ENCODE results near the gene TBC1D32. TPM values are rescaled to one million over a fixed set of nuclear protein-coding genes. Genes with fewer than 3 reads are reported as not detected.

Gene TBC1D32
- total RNA-seq, 1 experiment from 2014 or later, result 9.0 TPM

DNA sequence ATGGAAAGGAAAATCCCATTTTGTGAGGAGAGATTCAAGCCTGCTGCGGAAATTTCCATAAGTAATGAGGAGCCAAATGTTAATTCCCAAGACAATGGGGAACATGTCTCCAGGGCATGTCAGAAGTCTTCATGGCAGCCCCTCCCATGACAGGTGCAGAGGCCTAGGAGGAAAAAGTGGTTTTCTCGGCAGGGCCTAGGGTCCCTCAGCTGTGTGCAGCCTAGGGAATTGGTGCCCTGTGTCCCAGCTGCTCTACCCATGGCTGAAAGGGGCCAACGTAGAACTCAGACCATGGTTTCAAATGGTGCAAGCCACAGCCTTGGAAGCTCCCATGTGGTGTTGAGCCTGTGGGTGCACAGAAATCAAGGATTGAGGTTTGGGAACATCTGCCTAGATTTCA, 269.9 kb downstream of the TBC1D32 start:
- H3K4me3 Mint-ChIP-seq, result no peak overlapping the region

More for the DNA sequence above, 269.9 kb downstream of the TBC1D32 start:
- no peak overlapping the region for H3K9ac ChIP-seq (ENCODE audit: extremely low read depth, insufficient read length, low read length)
- no peak overlapping the region for H2BK120ac ChIP-seq (ENCODE audit: low read depth, low read length, poor library complexity, severe bottlenecking)
- H3K23me2 ChIP-seq (ENCODE audit: insufficient read length, low read depth, low read length, poor library complexity, severe bottlenecking), result no peaks in the 10 kb centered on the region
- no peak overlapping the region for H4K5ac ChIP-seq (ENCODE audit: insufficient read length, low read depth, low read length)
- no peak overlapping the region for H4K91ac ChIP-seq (ENCODE audit: insufficient read length, low read depth, low read length)
- no peaks in the 10 kb centered on the region for H3K79me1 ChIP-seq (ENCODE audit: insufficient read depth, low read depth, low read length, poor library complexity, severe bottlenecking)
- no peaks in the 10 kb centered on the region for H3K27me3 ChIP-seq (ENCODE audit: insufficient read depth, low read length)
- H3K4me2 ChIP-seq (ENCODE audit: insufficient read depth, insufficient read length, low read length), result no peak overlapping the region
- H2BK5ac ChIP-seq (ENCODE audit: insufficient read length, low read length), result no peak overlapping the region
- peaks cover 23 to 43% (median 37%) of the 10 kb centered on the region in 3 experiments for H3K36me3 Mint-ChIP-seq (ENCODE audit: insufficient read depth in 1 of 3, low read depth in 3 of 3)
- H3K56ac ChIP-seq (ENCODE audit: insufficient read length, low read depth, low read length), result no peak overlapping the region
- H2BK15ac ChIP-seq (ENCODE audit: low read depth, low read length), result no peak overlapping the region
- H3K9me3 ChIP-seq (ENCODE audit: control insufficient read depth, low read depth, low read length), result peaks cover 6% of the 10 kb centered on the region
- TF ChIP-seq, protein P1, sequence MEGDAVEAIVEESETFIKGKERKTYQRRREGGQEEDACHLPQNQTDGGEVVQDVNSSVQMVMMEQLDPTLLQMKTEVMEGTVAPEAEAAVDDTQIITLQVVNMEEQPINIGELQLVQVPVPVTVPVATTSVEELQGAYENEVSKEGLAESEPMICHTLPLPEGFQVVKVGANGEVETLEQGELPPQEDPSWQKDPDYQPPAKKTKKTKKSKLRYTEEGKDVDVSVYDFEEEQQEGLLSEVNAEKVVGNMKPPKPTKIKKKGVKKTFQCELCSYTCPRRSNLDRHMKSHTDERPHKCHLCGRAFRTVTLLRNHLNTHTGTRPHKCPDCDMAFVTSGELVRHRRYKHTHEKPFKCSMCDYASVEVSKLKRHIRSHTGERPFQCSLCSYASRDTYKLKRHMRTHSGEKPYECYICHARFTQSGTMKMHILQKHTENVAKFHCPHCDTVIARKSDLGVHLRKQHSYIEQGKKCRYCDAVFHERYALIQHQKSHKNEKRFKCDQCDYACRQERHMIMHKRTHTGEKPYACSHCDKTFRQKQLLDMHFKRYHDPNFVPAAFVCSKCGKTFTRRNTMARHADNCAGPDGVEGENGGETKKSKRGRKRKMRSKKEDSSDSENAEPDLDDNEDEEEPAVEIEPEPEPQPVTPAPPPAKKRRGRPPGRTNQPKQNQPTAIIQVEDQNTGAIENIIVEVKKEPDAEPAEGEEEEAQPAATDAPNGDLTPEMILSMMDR (conservative IDR thresholded peaks at IDR 0.05), result no peak
- no peak overlapping the region for H3K27ac Mint-ChIP-seq
- H3K27me3 Mint-ChIP-seq (ENCODE audit: low read depth), result peaks cover 2% of the 10 kb centered on the region; the same call in 1 of the 2 replicates
- WGBS (ENCODE audit: extremely low coverage, insufficient read length, low lambda C conversion rate), result no CpG with 5 or more reads among the region's 3 CpGs
- H4K20me1 ChIP-seq (ENCODE audit: control insufficient read depth, insufficient read depth, insufficient read length), result no peaks in the 10 kb centered on the region
- no peak for DNase-seq
- H3K23ac ChIP-seq (ENCODE audit: insufficient read length, low read depth, low read length), result no peak overlapping the region
- no peak overlapping the region for H2AFZ ChIP-seq (ENCODE audit: low read length)
- no peaks in the 10 kb centered on the region for H3K79me2 ChIP-seq (ENCODE audit: insufficient read depth, low read length)
- no peak overlapping the region for H2AK5ac ChIP-seq (ENCODE audit: insufficient read length, low read length)
- peaks cover 39 to 45% of the 10 kb centered on the region in 2 experiments for H3K9me3 Mint-ChIP-seq
- no peak overlapping the region for H2BK20ac ChIP-seq (ENCODE audit: low read depth, low read length, poor library complexity, severe bottlenecking)
- no peak overlapping the region for H3K18ac ChIP-seq (ENCODE audit: insufficient read length, low read depth, low read length)
- no peak overlapping the region for H3K27ac ChIP-seq (ENCODE audit: insufficient read length, low read depth, low read length)
- no peak overlapping the region for H2BK12ac ChIP-seq (ENCODE audit: insufficient read length, low read depth, low read length)
- H3T11ph ChIP-seq (ENCODE audit: low read length), result no peak overlapping the region
- no peaks in the 10 kb centered on the region for H3K4me1 ChIP-seq (ENCODE audit: insufficient read depth, low read length)
- no peaks in the 10 kb centered on the region for H3K4me1 Mint-ChIP-seq
- no peak overlapping the region for H3K4ac ChIP-seq (ENCODE audit: low read depth, low read length)
- no peak overlapping the region for H4K8ac ChIP-seq (replicated peaks; ENCODE audit: insufficient read length, low read depth, low read length)
- H3K14ac ChIP-seq (ENCODE audit: insufficient read depth, low read length), result no peak overlapping the region
